Measurements from ENCODE around the gene RNF126.
"Not testable (repeated sequence)": the region's sequence is repeated elsewhere in the genome, so short reads cannot be mapped to it uniquely, and the experiment has no call there.

RNF126 gene

GRCh38 chr19:608155-609003 is 54.6 kb downstream of the RNF126 start:
- no peak for DNase-seq (ENCODE audit: low spot score)
- TF ChIP-seq CTCF (IDR thresholded peaks at IDR 0.05; ENCODE audit: extremely low read depth, missing control alignments): no peak

GRCh38 chr19:607301-608154 is 55.5 kb downstream of the RNF126 start:
- TF ChIP-seq CTCF (IDR thresholded peaks at IDR 0.05; ENCODE audit: extremely low read depth, missing control alignments): no peak
- no peak for DNase-seq (ENCODE audit: low spot score)

- DNase-seq (ENCODE audit: low spot score): not testable (repeated sequence)
Measured at GRCh38 chr19:605061-605971, 57.7 kb downstream of the RNF126 start.

- TF ChIP-seq CTCF (IDR thresholded peaks at IDR 0.05; ENCODE audit: extremely low read depth, missing control alignments): no peak
- DNase-seq (ENCODE audit: low spot score): no peak
Measured at GRCh38 chr19:604355-604754, 58.7 kb downstream of the RNF126 start.

- not testable (repeated sequence) for DNase-seq (ENCODE audit: low spot score)
Measured at GRCh38 chr19:603779-604178, 59.2 kb downstream of the RNF126 start.

GRCh38 chr19:603302-603639 is 59.7 kb downstream of the RNF126 start:
- not testable (repeated sequence) for DNase-seq (ENCODE audit: low spot score)

GRCh38 chr19:602391-603301 is 60.4 kb downstream of the RNF126 start:
- DNase-seq (ENCODE audit: low spot score): no peak

More at GRCh38 chr19:602391-603301, 60.4 kb downstream of the RNF126 start:
- TF ChIP-seq CTCF (IDR thresholded peaks at IDR 0.05; ENCODE audit: extremely low read depth, missing control alignments): no peak

Data from GM20000 (cell line).